ENCODE data around the gene PRKCQ. TPM values are rescaled to one million over a fixed set of nuclear protein-coding genes. Genes with fewer than 3 reads are reported as not detected.

Gene PRKCQ
- total and polyA plus RNA-seq, 2 of the 4 experiments (the other 2 are of a cell fraction) = under 0.01 to 0.03 TPM

GRCh38 chr10:6399879-6400278 is 180.2 kb downstream of the PRKCQ start:
- peak overlapping the region; percentile 85 for H2BK5ac ChIP-seq (ENCODE audit: low read depth, low read length, poor library complexity, severe bottlenecking)
- H2BK20ac ChIP-seq (ENCODE audit: low read depth, low read length) = peak overlapping the region; percentile 83
- peak overlapping the region; percentile 80 for H3K23ac ChIP-seq (ENCODE audit: low read depth, low read length)
- peak overlapping the region; percentile 97 for H2AK5ac ChIP-seq (ENCODE audit: low read depth, low read length)
- peaks cover 19% of the 10 kb centered on the region for H3K4me1 ChIP-seq (ENCODE audit: control insufficient read depth, insufficient read depth, low read length)
- H3K18ac ChIP-seq (ENCODE audit: low read depth, low read length) = peak overlapping the region; percentile 75
- peak overlapping the region; percentile 60 for H4K5ac ChIP-seq (ENCODE audit: low read depth, low read length)
- peak overlapping the region; percentile 86 for H2BK120ac ChIP-seq (ENCODE audit: low read depth, low read length)
- H3K79me1 ChIP-seq (ENCODE audit: low read depth in 1 of 2, low read length in 2 of 2) = peaks cover 4 to 11% of the 10 kb centered on the region in 2 experiments
- no peak overlapping the region for H3K4me3 ChIP-seq (ENCODE audit: insufficient read depth, low read depth, low read length)
- H3K27ac ChIP-seq (ENCODE audit: insufficient read depth, low read length) = peak overlapping the region; percentile 95
- H2BK15ac ChIP-seq (ENCODE audit: low read depth, low read length) = peak overlapping the region; percentile 94
- 85% methylated on average over 4 of the region's 8 CpGs; no CpG with 5 or more reads in 1 of the 2 experiments for WGBS, 2 experiments (ENCODE audit: extremely low coverage in 2 of 2, insufficient read length in 1 of 2)
- H2AFZ ChIP-seq (replicated peaks; ENCODE audit: low read length, poor library complexity) = peak overlapping the region; percentile 6
- dilution Hi-C loops (cut with HindIII; ENCODE audit: low sequenced_read_pairs, unreplicated experiment) (no loop called here), in situ Hi-C loops (cut with MboI; ENCODE audit: low sequenced_read_pairs) (loop anchor here (10.0 kb wide), 1 partner anchor 175 kb away; no protein-coding TSS in a partner anchor), intact Hi-C loops (cut with micrococcal nuclease) (loop anchor here (2.0 to 10.0 kb wide), 2 partner anchors 155 to 451 kb away; no protein-coding TSS in a partner anchor)
- no peaks in the 10 kb centered on the region for H3K27me3 ChIP-seq (ENCODE audit: control insufficient read depth, insufficient read depth, low read length)
- H4K20me1 ChIP-seq (ENCODE audit: insufficient read depth, low read length) = no peaks in the 10 kb centered on the region
- H3K9me3 ChIP-seq (ENCODE audit: control insufficient read depth, insufficient read depth, low read length) = no peaks in the 10 kb centered on the region
- H4K8ac ChIP-seq (ENCODE audit: low read depth in 2 of 2, low read length in 2 of 2) = peak overlapping the region; percentile 5 to 72
- H3K4ac ChIP-seq (ENCODE audit: low read depth, low read length) = peak overlapping the region; percentile 91
- TF ChIP-seq RCOR1 (IDR thresholded peaks at IDR 0.05; ENCODE audit: insufficient replicate concordance, low read length) = no peak
- no peak for TF ChIP-seq CEBPB (IDR thresholded peaks at IDR 0.05; ENCODE audit: low read depth, low read length)
- no peak for TF ChIP-seq POLR2A (IDR thresholded peaks at IDR 0.05; ENCODE audit: low read depth, low read length)
- no peak for TF ChIP-seq MAZ (IDR thresholded peaks at IDR 0.05; ENCODE audit: borderline replicate concordance, low read depth, low read length)
- TF ChIP-seq CHD1 (IDR thresholded peaks at IDR 0.05; ENCODE audit: low read depth, low read length) = no peak
- TF ChIP-seq MAFK (IDR thresholded peaks at IDR 0.05; ENCODE audit: low read depth, low read length) = no peak
- no peak for TF ChIP-seq RAD21 (IDR thresholded peaks at IDR 0.05; ENCODE audit: low read length)
- TF ChIP-seq SMC3 (IDR thresholded peaks at IDR 0.05; ENCODE audit: low read depth, low read length) = no peak
- no peak for TF ChIP-seq RFX5 (IDR thresholded peaks at IDR 0.05; ENCODE audit: low read depth, low read length)
- BruUV-seq (replicated peaks) = no TSS peak
- no peaks in the 10 kb centered on the region for H3K36me3 ChIP-seq (ENCODE audit: control insufficient read depth, insufficient read depth, low read length)
- peak overlapping the region; percentile 27 for H3K4me2 ChIP-seq (ENCODE audit: low read depth, low read length)
- ChIA-PET CTCF (interaction anchor here (3.8 kb wide), 1 partner anchor 198 kb away, joined by 42 read pairs; the partner anchor contains the start of gene PFKFB3), POLR2A (ENCODE audit: unreplicated experiment) (interaction anchor here (1.0 to 1.9 kb wide), 2 partner anchors 10 to 197 kb away, joined by 3 to 7 read pairs; partner anchors contain the start of gene PFKFB3)
- H3K9ac ChIP-seq (ENCODE audit: low read depth, low read length) = peak overlapping the region; percentile 19; the same call in 1 of the 2 replicates
- H3K14ac ChIP-seq (replicated peaks; ENCODE audit: low read depth, low read length) = peak overlapping the region; percentile 88
- H4K91ac ChIP-seq (ENCODE audit: insufficient read depth, low read depth, low read length) = peak overlapping the region; percentile 97
- H3K56ac ChIP-seq (ENCODE audit: extremely low read depth, insufficient read depth, low read length) = peak overlapping the region; percentile 67; the same call in 1 of the 2 replicates
- DNase-seq (no peak), ATAC-seq (ENCODE audit: low read depth) (no peak)
- peaks cover 19% of the 10 kb centered on the region for H3K9me1 ChIP-seq (ENCODE audit: insufficient read depth, low read length)
- peak overlapping the region; percentile 76 for H2AK9ac ChIP-seq (replicated peaks; ENCODE audit: low read depth, low read length, poor library complexity)
